Spleen (tissue), 7 donors: ENCODE results near the gene ZDHHC9.
A peak's percentile ranks its signal among the peaks of the same experiment; 100 is the strongest.

Experiments
- POLR2A ChIP-seq, 3 donors: fragments of 450-650 bp; IDR thresholded peaks; one replicate each; pipeline ENCODE4 v1.5.1; 2017; ENCODE audit warnings: antibody characterized with exemption in 3 of 3, mild to moderate bottlenecking in 1 of 3
- TF ChIP-seq, protein P1 (sequence below), 11 experiments: fragments of 200-600 bp in 7 of 11; fragments of 450-650 bp in 4 of 11; sonication (generic) in 4 of 11; IDR thresholded peaks in 8 of 11; conservative IDR thresholded peaks in 3 of 11; 1 replicate in 7 of 11; 2 replicates in 4 of 11; pipeline versions ENCODE4 v1.4.0 to v1.8.0; 2016 to 2021; ENCODE audit warnings: antibody characterized with exemption in 11 of 11, inconsistent platforms in 4 of 11, mild to moderate bottlenecking in 1 of 11
- donor health status: DM: no; HTN: no; CAD: no; lungs with moderate emphysema.
- donor health status: DM: no; HTN: no; CAD: no.
- donor health status: DM: no; HTN: no; CAD: no.

DNA sequence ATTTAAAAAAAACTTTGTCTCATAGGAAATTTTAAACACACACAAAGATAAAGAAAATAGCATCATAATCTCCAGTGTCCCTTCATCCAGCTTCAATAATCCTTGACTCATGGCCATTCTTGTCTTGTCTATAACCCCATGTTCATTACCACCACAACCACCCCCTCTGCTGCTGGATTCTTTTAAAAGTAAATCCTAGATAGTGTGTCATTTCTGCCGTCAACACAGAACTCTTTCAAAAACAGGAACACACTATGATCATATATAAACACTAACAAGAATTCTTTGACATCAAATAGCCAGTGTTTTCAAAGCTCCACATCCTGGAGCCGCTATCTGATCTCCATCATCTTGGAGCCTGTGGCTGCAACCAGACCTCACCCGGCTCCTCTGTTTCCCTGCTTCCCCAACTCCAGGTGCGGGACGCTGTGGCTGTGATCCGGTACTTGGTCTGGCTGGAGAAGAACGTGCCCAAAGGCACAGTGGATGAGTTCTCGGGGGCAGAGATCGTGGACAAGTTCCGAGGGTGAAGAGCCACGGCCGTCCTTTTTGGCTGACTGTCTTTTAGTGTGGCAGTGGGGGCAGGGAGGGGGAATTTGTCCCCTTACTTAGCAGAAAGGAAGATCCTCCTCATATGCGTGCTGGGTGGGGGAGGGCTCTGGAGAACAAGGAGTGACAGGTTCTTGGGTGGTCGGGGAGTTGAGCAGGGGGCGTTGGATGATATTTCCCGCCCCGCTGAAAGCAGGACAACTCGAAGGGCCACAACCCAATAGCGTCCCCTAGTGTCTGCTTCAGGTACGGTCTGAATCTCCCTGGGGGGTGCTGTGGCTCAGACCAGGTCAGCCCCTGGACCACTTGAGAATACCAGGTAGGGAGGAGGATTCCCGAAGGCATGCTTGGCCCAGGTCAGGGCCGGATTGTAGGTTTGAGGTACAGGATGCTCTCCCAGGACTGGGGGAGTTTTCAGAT is 89.3 kb downstream of the ZDHHC9 start:
- TF ChIP-seq, protein P1, sequence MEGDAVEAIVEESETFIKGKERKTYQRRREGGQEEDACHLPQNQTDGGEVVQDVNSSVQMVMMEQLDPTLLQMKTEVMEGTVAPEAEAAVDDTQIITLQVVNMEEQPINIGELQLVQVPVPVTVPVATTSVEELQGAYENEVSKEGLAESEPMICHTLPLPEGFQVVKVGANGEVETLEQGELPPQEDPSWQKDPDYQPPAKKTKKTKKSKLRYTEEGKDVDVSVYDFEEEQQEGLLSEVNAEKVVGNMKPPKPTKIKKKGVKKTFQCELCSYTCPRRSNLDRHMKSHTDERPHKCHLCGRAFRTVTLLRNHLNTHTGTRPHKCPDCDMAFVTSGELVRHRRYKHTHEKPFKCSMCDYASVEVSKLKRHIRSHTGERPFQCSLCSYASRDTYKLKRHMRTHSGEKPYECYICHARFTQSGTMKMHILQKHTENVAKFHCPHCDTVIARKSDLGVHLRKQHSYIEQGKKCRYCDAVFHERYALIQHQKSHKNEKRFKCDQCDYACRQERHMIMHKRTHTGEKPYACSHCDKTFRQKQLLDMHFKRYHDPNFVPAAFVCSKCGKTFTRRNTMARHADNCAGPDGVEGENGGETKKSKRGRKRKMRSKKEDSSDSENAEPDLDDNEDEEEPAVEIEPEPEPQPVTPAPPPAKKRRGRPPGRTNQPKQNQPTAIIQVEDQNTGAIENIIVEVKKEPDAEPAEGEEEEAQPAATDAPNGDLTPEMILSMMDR (IDR thresholded peaks at IDR 0.05 in 8 of 11, conservative IDR thresholded peaks at IDR 0.05 in 3 of 11), result peak in 5 of 11 experiments; percentile 22 to 34 (median 30)
- no peak for TF ChIP-seq POLR2A (IDR thresholded peaks at IDR 0.05)
